BLaER1 treated with 17β-estradiol and CSF1 and Interleukin-3, amounts not matched to agents 10 nM and 100 nM (cell line): Measurements from ENCODE around the gene WDR18.

Source experiments
- H3K27ac ChIP-seq, 11 experiments: shearing (Covaris generic); formaldehyde crosslinking; 2 replicates each; pipeline ENCODE4 v1.8.1; 2022
- H3K27me3 ChIP-seq, 11 experiments: shearing (Covaris generic); formaldehyde crosslinking; 2 replicates each; pipeline ENCODE4 v1.8.1; 2022
- H3K36me3 ChIP-seq, 11 experiments: shearing (Covaris generic); formaldehyde crosslinking; 2 replicates each; pipeline ENCODE4 v1.8.1; 2022
- H3K4me1 ChIP-seq, 10 experiments: shearing (Covaris generic); formaldehyde crosslinking; 2 replicates each; pipeline ENCODE4 v1.8.1; 2022
- H3K4me2 ChIP-seq, 11 experiments: shearing (Covaris generic); formaldehyde crosslinking; 2 replicates each; pipeline ENCODE4 v1.8.1; 2022
- H3K4me3 ChIP-seq, 10 experiments: shearing (Covaris generic); formaldehyde crosslinking; 2 replicates each; pipeline ENCODE4 v1.8.1; 2022
- H3K9ac ChIP-seq, 11 experiments: shearing (Covaris generic); formaldehyde crosslinking; 2 replicates each; pipeline ENCODE4 v1.8.1; 2022
- H3K9me3 ChIP-seq, 11 experiments: shearing (Covaris generic); formaldehyde crosslinking; replicated peaks in 1 of 11; 2 replicates each; pipeline ENCODE4 v1.8.1; 2022
- H4K20me1 ChIP-seq, 11 experiments: shearing (Covaris generic); formaldehyde crosslinking; 2 replicates each; pipeline ENCODE4 v1.8.1; 2022
- Cebpa-rat ChIP-seq, 11 experiments: shearing (Covaris generic); IDR thresholded peaks; 2 replicates each; pipeline ENCODE4 v1.8.1; 2022

WDR18 gene

DNA sequence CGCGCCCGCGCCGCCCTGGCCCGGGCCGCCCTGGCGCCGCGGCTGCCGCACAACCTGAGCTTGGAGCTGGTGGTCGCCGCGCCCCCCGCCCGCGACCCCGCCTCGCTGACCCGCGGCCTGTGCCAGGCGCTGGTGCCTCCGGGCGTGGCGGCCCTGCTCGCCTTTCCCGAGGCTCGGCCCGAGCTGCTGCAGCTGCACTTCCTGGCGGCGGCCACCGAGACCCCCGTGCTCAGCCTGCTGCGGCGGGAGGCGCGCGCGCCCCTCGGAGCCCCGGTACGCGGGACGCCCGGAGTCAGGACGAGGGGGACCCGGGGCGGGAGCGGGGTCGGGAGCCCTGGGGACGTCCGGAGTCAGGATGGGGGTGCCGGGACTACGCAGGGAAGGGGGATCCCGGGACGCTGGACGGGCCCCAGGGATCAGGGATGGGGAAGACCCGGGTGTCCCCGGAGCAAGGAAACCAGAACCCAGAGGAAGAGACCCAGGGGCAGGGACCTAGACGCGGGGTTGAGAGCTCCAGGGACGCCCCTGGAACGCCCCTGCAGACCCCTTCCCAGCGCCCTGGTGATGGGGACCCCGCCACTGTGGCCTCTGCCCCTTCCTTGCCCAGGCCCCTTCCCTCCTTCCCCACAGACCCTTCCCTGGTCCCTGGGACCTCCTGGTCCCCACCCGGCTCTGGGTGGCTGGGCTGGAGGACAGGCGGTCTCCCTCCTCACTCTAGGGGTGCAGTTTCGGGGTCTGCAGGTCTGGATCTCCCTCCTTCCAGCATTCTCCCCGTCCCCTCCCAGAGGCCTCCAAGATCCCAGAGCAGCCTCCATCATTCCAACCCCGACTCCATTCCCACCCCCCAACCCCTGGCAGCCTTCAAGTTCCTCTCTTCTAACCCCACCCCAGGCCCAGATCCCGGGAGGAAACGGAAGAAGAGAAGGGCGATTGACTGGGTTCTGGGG, 16.7 kb downstream of the WDR18 start:
- H3K4me2 ChIP-seq: peak overlapping the region; percentile 51 to 90 (median 73)
- peaks cover 18 to 25% (median 22%) of the 10 kb centered on the region in 10 experiments for H3K4me1 ChIP-seq
- H3K9ac ChIP-seq: peak overlapping the region in 5 of 11 experiments; percentile 9 to 59 (median 32); a peak in 7 of 22 replicates
- no peak overlapping the region for H3K27ac ChIP-seq
- H3K27me3 ChIP-seq: peaks cover 76 to 84% (median 81%) of the 10 kb centered on the region in 11 experiments
- H3K36me3 ChIP-seq: no peaks in the 10 kb centered on the region
- H3K4me3 ChIP-seq: peak overlapping the region; percentile 31 to 63 (median 46); a peak in 16 of 20 replicates
- H4K20me1 ChIP-seq: peaks cover 0 to 77% (median 31%) of the 10 kb centered on the region in 11 experiments; a peak in 20 of 22 replicates
- TF ChIP-seq Cebpa-rat (IDR thresholded peaks at IDR 0.05): no peak
- no peaks in the 10 kb centered on the region for H3K9me3 ChIP-seq

GRCh38 chr19:1001538-1002166, 17.5 kb downstream of the WDR18 start:
- Histone ChIP-seq H3K4me2 (peak overlapping the region in 10 of 11 experiments; percentile 17 to 90 (median 73); a peak in 17 of 22 replicates), H3K27ac (no peak overlapping the region)
- TF ChIP-seq Cebpa-rat (IDR thresholded peaks at IDR 0.05): no peak

DNA sequence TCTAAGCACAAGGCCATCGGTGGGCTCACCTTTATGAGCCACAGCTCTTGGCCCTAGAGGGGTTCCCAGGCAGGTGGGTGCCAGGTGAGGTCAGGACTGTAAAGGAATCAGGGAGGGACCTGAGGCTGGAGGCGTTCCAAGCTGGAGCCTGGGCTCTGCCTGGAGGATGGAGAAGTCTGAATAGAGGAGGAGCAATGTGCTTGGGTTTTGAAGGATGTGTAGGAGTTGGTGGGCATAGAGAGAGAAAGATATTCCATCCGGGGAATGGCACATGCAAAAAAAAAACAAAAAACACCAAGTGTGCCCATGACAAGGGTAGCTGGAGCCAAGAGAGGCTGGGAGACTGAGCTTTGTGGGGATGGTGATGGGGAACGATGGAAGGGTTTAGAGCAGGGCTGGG, 18.5 kb downstream of the WDR18 start:
- Histone ChIP-seq H3K27me3 (peaks cover 59 to 67% (median 64%) of the 10 kb centered on the region in 11 experiments), H3K27ac (no peak overlapping the region), H3K36me3 (peaks cover 0 to 12% (median 0%) of the 10 kb centered on the region in 11 experiments; a peak in 3 of 22 replicates), H3K9me3 (no peaks in the 10 kb centered on the region), H3K4me1 (peaks cover 10 to 16% (median 15%) of the 10 kb centered on the region in 10 experiments; a peak in 14 of 20 replicates), H4K20me1 (peaks cover 0 to 78% (median 28%) of the 10 kb centered on the region in 11 experiments; a peak in 18 of 22 replicates), H3K4me3 (no peak overlapping the region), H3K9ac (no peak overlapping the region), H3K4me2 (no peak overlapping the region)
- TF ChIP-seq Cebpa-rat (IDR thresholded peaks at IDR 0.05): no peak

More at GRCh38 chr19:1001538-1002166, 17.5 kb downstream of the WDR18 start:
- no peaks in the 10 kb centered on the region for H3K9me3 ChIP-seq
- peaks cover 10 to 17% (median 15%) of the 10 kb centered on the region in 10 experiments; a peak in 17 of 20 replicates for H3K4me1 ChIP-seq
- H3K9ac ChIP-seq: no peak overlapping the region; a peak in 1 of 22 replicates
- peaks cover 68 to 76% (median 73%) of the 10 kb centered on the region in 11 experiments for H3K27me3 ChIP-seq
- peaks cover 0 to 4% (median 0%) of the 10 kb centered on the region in 11 experiments; a peak in 1 of 22 replicates for H3K36me3 ChIP-seq
- peak overlapping the region in 5 of 10 experiments; percentile 39 to 63 (median 54); a peak in 7 of 20 replicates for H3K4me3 ChIP-seq
- H4K20me1 ChIP-seq: peaks cover 0 to 74% (median 28%) of the 10 kb centered on the region in 11 experiments; a peak in 18 of 22 replicates

DNA sequence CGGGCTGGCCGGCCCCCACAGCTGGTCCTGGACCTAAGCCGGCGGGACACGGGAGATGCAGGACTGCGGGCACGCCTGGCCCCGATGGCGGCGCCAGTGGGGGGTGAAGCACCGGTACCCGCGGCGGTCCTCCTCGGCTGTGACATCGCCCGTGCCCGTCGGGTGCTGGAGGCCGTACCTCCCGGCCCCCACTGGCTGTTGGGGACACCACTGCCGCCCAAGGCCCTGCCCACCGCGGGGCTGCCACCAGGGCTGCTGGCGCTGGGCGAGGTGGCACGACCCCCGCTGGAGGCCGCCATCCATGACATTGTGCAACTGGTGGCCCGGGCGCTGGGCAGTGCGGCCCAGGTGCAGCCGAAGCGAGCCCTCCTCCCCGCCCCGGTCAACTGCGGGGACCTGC, 19.1 kb downstream of the WDR18 start:
- Histone ChIP-seq H4K20me1 (peaks cover 0 to 72% (median 25%) of the 10 kb centered on the region in 11 experiments; a peak in 18 of 22 replicates), H3K4me2 (no peak overlapping the region), H3K27ac (no peak overlapping the region), H3K4me3 (no peak overlapping the region), H3K9ac (no peak overlapping the region), H3K36me3 (peaks cover 0 to 12% (median 0%) of the 10 kb centered on the region in 11 experiments; a peak in 6 of 22 replicates), H3K9me3 (no peaks in the 10 kb centered on the region), H3K27me3 (peaks cover 52 to 60% (median 57%) of the 10 kb centered on the region in 11 experiments), H3K4me1 (peaks cover 10 to 16% (median 15%) of the 10 kb centered on the region in 10 experiments; a peak in 14 of 20 replicates)
- no peak for TF ChIP-seq Cebpa-rat (IDR thresholded peaks at IDR 0.05)

- no peak for TF ChIP-seq Cebpa-rat (IDR thresholded peaks at IDR 0.05)
These were observed 20.2 kb downstream of the WDR18 start for GRCh38 chr19:1004204-1004802.

GRCh38 chr19:1004803-1005664, 20.9 kb downstream of the WDR18 start:
- H3K9ac ChIP-seq: no peak overlapping the region
- peaks cover 5 to 81% (median 37%) of the 10 kb centered on the region in 11 experiments; a peak in 21 of 22 replicates for H4K20me1 ChIP-seq
- no peak for TF ChIP-seq Cebpa-rat (IDR thresholded peaks at IDR 0.05)
- peaks cover 10 to 16% (median 15%) of the 10 kb centered on the region in 10 experiments; a peak in 14 of 20 replicates for H3K4me1 ChIP-seq
- H3K27me3 ChIP-seq: peaks cover 34 to 42% (median 39%) of the 10 kb centered on the region in 11 experiments
- no peak overlapping the region for H3K4me3 ChIP-seq
- no peak overlapping the region for H3K27ac ChIP-seq
- H3K4me2 ChIP-seq: no peak overlapping the region
- peaks cover 14 to 30% (median 17%) of the 10 kb centered on the region in 11 experiments for H3K36me3 ChIP-seq
- H3K9me3 ChIP-seq: no peaks in the 10 kb centered on the region

More at GRCh38 chr19:1004204-1004802, 20.2 kb downstream of the WDR18 start:
- no peak overlapping the region for H3K4me2 ChIP-seq
- H3K36me3 ChIP-seq: peaks cover 6 to 23% (median 10%) of the 10 kb centered on the region in 11 experiments
- peaks cover 10 to 16% (median 15%) of the 10 kb centered on the region in 10 experiments; a peak in 14 of 20 replicates for H3K4me1 ChIP-seq
- peaks cover 42 to 50% (median 47%) of the 10 kb centered on the region in 11 experiments for H3K27me3 ChIP-seq
- peaks cover 0 to 74% (median 30%) of the 10 kb centered on the region in 11 experiments; a peak in 20 of 22 replicates for H4K20me1 ChIP-seq
- H3K4me3 ChIP-seq: no peak overlapping the region
- H3K27ac ChIP-seq: no peak overlapping the region
- no peaks in the 10 kb centered on the region for H3K9me3 ChIP-seq
- H3K9ac ChIP-seq: no peak overlapping the region

DNA sequence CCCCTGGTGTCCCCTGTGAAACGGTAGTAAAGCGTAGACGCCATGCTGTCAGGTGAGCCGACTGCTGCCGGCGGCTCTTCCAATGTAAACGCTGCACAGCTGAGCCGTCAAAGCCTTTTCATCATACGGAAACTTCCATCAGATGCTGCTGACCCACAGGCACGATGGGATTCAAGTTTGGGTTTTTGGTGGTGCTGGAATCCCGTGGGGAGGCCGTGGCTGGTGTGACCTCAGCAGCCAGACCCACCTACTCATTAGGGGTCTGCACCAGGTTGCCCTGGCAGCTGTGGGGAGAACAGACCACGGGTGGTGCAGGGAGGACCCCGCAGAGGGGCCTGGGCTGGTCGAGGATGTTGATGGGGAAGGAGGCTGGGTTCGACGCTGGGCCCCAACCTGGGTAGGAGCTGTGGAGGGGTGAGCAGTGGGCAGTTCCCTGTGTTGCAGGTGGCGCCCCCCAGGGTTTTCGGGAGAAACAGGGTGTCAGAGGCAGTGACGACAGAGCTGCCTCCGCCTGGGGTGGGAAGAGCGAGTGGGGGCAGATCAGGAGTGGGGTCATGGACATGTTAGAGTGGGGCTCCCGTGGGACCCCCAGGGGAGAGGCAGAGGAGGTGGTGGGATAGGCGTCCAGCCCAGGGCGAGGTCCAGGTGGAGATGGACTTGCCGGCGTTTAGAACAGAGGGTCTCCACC, 22.7 kb downstream of the WDR18 start:
- Histone ChIP-seq H3K4me3 (no peak overlapping the region), H4K20me1 (peaks cover 13 to 81% (median 34%) of the 10 kb centered on the region in 11 experiments; a peak in 21 of 22 replicates), H3K9me3 (no peaks in the 10 kb centered on the region), H3K4me2 (no peak overlapping the region), H3K36me3 (peaks cover 24 to 46% (median 28%) of the 10 kb centered on the region in 11 experiments), H3K27ac (no peak overlapping the region), H3K4me1 (no peaks in the 10 kb centered on the region; a peak in 1 of 20 replicates), H3K9ac (no peak overlapping the region), H3K27me3 (peaks cover 16 to 24% (median 21%) of the 10 kb centered on the region in 11 experiments)
- no peak for TF ChIP-seq Cebpa-rat (IDR thresholded peaks at IDR 0.05)
